H1 (cell line): ENCODE measurements around the gene CPT2.

Source experiments
- CEBPB ChIP-seq: IDR thresholded peaks from 2 replicates; pipeline ENCODE4 v1.6.1; 2012; ENCODE audit warnings: low read depth, low read length
- CTCF ChIP-seq, 3 experiments: IDR thresholded peaks; 1 replicate in 2 of 3; 2 replicates in 1 of 3; pipeline versions ENCODE4 v1.5.1 to v1.6.1; 2011; ENCODE audit warnings: low read length in 3 of 3, mild to moderate bottlenecking in 3 of 3, inconsistent platforms in 2 of 3, low read depth in 1 of 3, moderate library complexity in 1 of 3; ENCODE audit not compliant: insufficient read depth in 1 of 3; ENCODE audit errors: control extremely low read depth in 1 of 3
- EP300 ChIP-seq, 2 experiments: IDR thresholded peaks; 1 replicate in 1 of 2; 2 replicates in 1 of 2; pipeline ENCODE4 v1.6.1; 2011 to 2012; ENCODE audit warnings: low read depth in 2 of 2, low read length in 2 of 2, mild to moderate bottlenecking in 2 of 2, borderline replicate concordance in 1 of 2, inconsistent platforms in 1 of 2, moderate library complexity in 1 of 2
- MAX ChIP-seq: IDR thresholded peaks from 2 replicates; pipeline ENCODE4 v1.6.1; 2012; ENCODE audit warnings: inconsistent platforms
- NRF1 ChIP-seq: IDR thresholded peaks from 2 replicates; pipeline ENCODE4 v1.6.1; 2011; ENCODE audit warnings: mild to moderate bottlenecking, low read depth, low read length, improper control_type of control experiment
- POLR2A ChIP-seq, 2 experiments: IDR thresholded peaks; 1 replicate in 1 of 2; 2 replicates in 1 of 2; pipeline ENCODE4 v1.6.1; 2011; ENCODE audit warnings: low read depth in 2 of 2, low read length in 2 of 2, mild to moderate bottlenecking in 2 of 2; ENCODE audit errors: control extremely low read depth in 1 of 2
- POLR2AphosphoS5 ChIP-seq: IDR thresholded peaks from 2 replicates; pipeline ENCODE4 v1.6.1; 2011; ENCODE audit warnings: low read depth, low read length
- RFX5 ChIP-seq: IDR thresholded peaks from 2 replicates; pipeline ENCODE4 v1.6.1; 2011; ENCODE audit warnings: low read depth, low read length, improper control_type of control experiment, borderline replicate concordance
- RNF2 ChIP-seq: fragments of 200-900, 300-1000 bp; sonication (generic); IDR thresholded peaks from 2 replicates; pipeline ENCODE4 v1.7.1; 2016; ENCODE audit warnings: borderline replicate concordance, low read depth, mild to moderate bottlenecking, antibody characterized with exemption, low read length; ENCODE audit not compliant: poor library complexity, severe bottlenecking; ENCODE audit errors: missing control alignments
- SIN3A ChIP-seq, 2 experiments: IDR thresholded peaks in 1 of 2; conservative IDR thresholded peaks in 1 of 2; 2 replicates each; pipeline ENCODE4 v1.6.1; 2011 to 2012; ENCODE audit warnings: low read length in 2 of 2, improper control_type of control experiment in 1 of 2, low read depth in 1 of 2, mild to moderate bottlenecking in 1 of 2
- TBP ChIP-seq: IDR thresholded peaks from 2 replicates; pipeline ENCODE4 v1.6.1; 2011; ENCODE audit warnings: low read depth, low read length, improper control_type of control experiment
- TF ChIP-seq, protein P1 (sequence below): IDR thresholded peaks from 2 replicates; pipeline ENCODE4 v1.6.1; 2011; ENCODE audit warnings: low read length, improper control_type of control experiment

DNA sequence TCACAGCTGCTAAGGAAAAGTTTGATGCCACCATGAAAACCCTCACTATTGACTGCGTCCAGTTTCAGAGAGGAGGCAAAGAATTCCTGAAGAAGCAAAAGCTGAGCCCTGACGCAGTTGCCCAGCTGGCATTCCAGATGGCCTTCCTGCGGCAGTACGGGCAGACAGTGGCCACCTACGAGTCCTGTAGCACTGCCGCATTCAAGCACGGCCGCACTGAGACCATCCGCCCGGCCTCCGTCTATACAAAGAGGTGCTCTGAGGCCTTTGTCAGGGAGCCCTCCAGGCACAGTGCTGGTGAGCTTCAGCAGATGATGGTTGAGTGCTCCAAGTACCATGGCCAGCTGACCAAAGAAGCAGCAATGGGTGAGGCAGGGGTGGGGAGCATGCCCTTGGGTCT lies 14.3 kb downstream of the CPT2 start:
- no peak for TF ChIP-seq EP300 (IDR thresholded peaks at IDR 0.05; ENCODE audit: borderline replicate concordance in 1 of 2, low read depth in 2 of 2, low read length in 2 of 2)
- no peak for TF ChIP-seq CTCF (IDR thresholded peaks at IDR 0.05; ENCODE audit: control extremely low read depth in 1 of 3, insufficient read depth in 1 of 3, low read depth in 1 of 3, low read length in 3 of 3)
- TF ChIP-seq POLR2AphosphoS5: no peak
- TF ChIP-seq SIN3A (conservative IDR thresholded peaks at IDR 0.05 in 1 of 2, IDR thresholded peaks at IDR 0.05 in 1 of 2; ENCODE audit: low read depth in 1 of 2, low read length in 2 of 2): no peak
- no peak for TF ChIP-seq TBP
- no peak for TF ChIP-seq NRF1
- TF ChIP-seq, protein P1, sequence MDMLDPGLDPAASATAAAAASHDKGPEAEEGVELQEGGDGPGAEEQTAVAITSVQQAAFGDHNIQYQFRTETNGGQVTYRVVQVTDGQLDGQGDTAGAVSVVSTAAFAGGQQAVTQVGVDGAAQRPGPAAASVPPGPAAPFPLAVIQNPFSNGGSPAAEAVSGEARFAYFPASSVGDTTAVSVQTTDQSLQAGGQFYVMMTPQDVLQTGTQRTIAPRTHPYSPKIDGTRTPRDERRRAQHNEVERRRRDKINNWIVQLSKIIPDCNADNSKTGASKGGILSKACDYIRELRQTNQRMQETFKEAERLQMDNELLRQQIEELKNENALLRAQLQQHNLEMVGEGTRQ: no peak
- no peak for TF ChIP-seq RFX5
- TF ChIP-seq POLR2A (IDR thresholded peaks at IDR 0.05; ENCODE audit: control extremely low read depth in 1 of 2, low read depth in 2 of 2, low read length in 2 of 2): no peak
- TF ChIP-seq CEBPB: no peak
- no peak for TF ChIP-seq RNF2
- TF ChIP-seq MAX: no peak
